SK-N-SH (cell line): ENCODE data around the gene TIMM23. TPM values are rescaled to one million over a fixed set of nuclear protein-coding genes. Genes with fewer than 3 reads are reported as not detected.

Experiments
- CTCF ChIA-PET: fragments of 300-600, 350-600 bp; formaldehyde crosslinking; extraction: SDS; loops from one replicate; lab custom pipeline; 2021; lab: Yijun Ruan, JAX
- POLR2A ChIA-PET: fragments of 350-600 bp; sonication (Branson Sonifier 250); formaldehyde crosslinking; extraction: SDS; loops from one replicate; lab custom pipeline; 2020; ENCODE audit warnings: antibody characterized with exemption, inconsistent platforms; lab: Yijun Ruan, JAX
- DNase-seq: peaks from one replicate; pipeline ENCODE4 v3.0.0; 2012
- H2AFZ ChIP-seq: fragments of 200-600 bp; sonication (generic); 2 replicates; pipeline ENCODE4 v1.8.1; 2016; ENCODE audit warnings: antibody characterized with exemption, mild to moderate bottlenecking, low read depth
- H3F3A ChIP-seq: fragments of 200-600 bp; sonication (generic); replicated peaks from 2 replicates; pipeline ENCODE3; 2016; ENCODE audit warnings: antibody characterized with exemption, mild to moderate bottlenecking; ENCODE audit not compliant: insufficient read depth
- H3K27ac ChIP-seq, 2 experiments: fragments of 200-500 bp in 1 of 2; fragments of 200-600 bp in 1 of 2; sonication (Bioruptor generic) in 1 of 2; sonication (generic), shearing (Covaris generic) in 1 of 2; 2 replicates each; pipeline versions ENCODE4 v1.5.1 to v1.6.1; 2014 to 2016; ENCODE audit warnings: low read depth in 2 of 2, inconsistent platforms in 1 of 2, low read length in 1 of 2, mild to moderate bottlenecking in 1 of 2, mixed read lengths in 1 of 2
- H3K27me3 ChIP-seq: fragments of 200-600 bp; sonication (generic), shearing (Covaris generic); 2 replicates; pipeline ENCODE4 v1.6.1; 2016; ENCODE audit warnings: mixed run types; ENCODE audit not compliant: insufficient read depth
- H3K36me3 ChIP-seq, 2 experiments: fragments of 200-500 bp in 1 of 2; fragments of 200-600 bp in 1 of 2; sonication (Bioruptor generic) in 1 of 2; sonication (generic) in 1 of 2; replicated peaks in 1 of 2; 2 replicates each; pipeline versions ENCODE3 to v1.5.1; 2014 to 2016; ENCODE audit warnings: low read length in 1 of 2, mild to moderate bottlenecking in 1 of 2; ENCODE audit not compliant: insufficient read depth in 2 of 2, control insufficient read depth in 1 of 2
- H3K4me1 ChIP-seq, 2 experiments: fragments of 200-500 bp in 1 of 2; fragments of 200-600 bp in 1 of 2; sonication (Bioruptor generic) in 1 of 2; sonication (generic), shearing (Covaris generic) in 1 of 2; 2 replicates each; pipeline versions ENCODE4 v1.5.1 to v1.6.1; 2014 to 2016; ENCODE audit warnings: low read depth in 1 of 2, low read length in 1 of 2, mixed run types in 1 of 2; ENCODE audit not compliant: insufficient read depth in 2 of 2, control insufficient read depth in 1 of 2
- H3K4me2 ChIP-seq: fragments of 200-600 bp; sonication (generic), shearing (Covaris generic); 2 replicates; pipeline ENCODE4 v1.6.1; 2017; ENCODE audit warnings: mixed run types
- H3K4me3 ChIP-seq, 2 experiments: fragments of 200-500 bp in 1 of 2; fragments of 200-600 bp in 1 of 2; sonication (Bioruptor generic) in 1 of 2; sonication (generic), shearing (Covaris generic) in 1 of 2; 2 replicates each; pipeline versions ENCODE4 v1.5.1 to v1.8.1; 2014 to 2016; ENCODE audit warnings: low read depth in 2 of 2, inconsistent platforms in 1 of 2, low read length in 1 of 2, mild to moderate bottlenecking in 1 of 2, mixed read lengths in 1 of 2, moderate library complexity in 1 of 2
- H3K79me2 ChIP-seq: fragments of 200-600 bp; sonication (generic); 2 replicates; pipeline ENCODE4 v1.8.1; 2017; ENCODE audit warnings: mild to moderate bottlenecking; ENCODE audit not compliant: insufficient read depth
- H3K9ac ChIP-seq: fragments of 200-600 bp; sonication (generic); 2 replicates; pipeline ENCODE4 v1.6.1; 2017; ENCODE audit warnings: mixed run types
- H3K9me2 ChIP-seq: fragments of 200-600 bp; sonication (generic); 2 replicates; pipeline ENCODE4 v1.6.1; 2017; ENCODE audit warnings: mixed run types
- H3K9me3 ChIP-seq: fragments of 200-600 bp; sonication (generic); 2 replicates; pipeline ENCODE4 v1.6.1; 2017; ENCODE audit warnings: mixed run types, mild to moderate bottlenecking, moderate library complexity
- H4K20me1 ChIP-seq: fragments of 200-600 bp; sonication (generic); 2 replicates; pipeline ENCODE4 v1.6.1; 2017; ENCODE audit warnings: mild to moderate bottlenecking, mixed run types; ENCODE audit not compliant: insufficient read depth
- CHD2 ChIP-seq: fragments of 150-350 bp; IDR thresholded peaks from 2 replicates; pipeline ENCODE4 v1.6.1; 2018; ENCODE audit warnings: low read length; ENCODE audit not compliant: partially characterized antibody
- ELF1 ChIP-seq: IDR thresholded peaks from 2 replicates; pipeline ENCODE4 v1.4.0; 2012
- FOSL2 ChIP-seq: IDR thresholded peaks from 2 replicates; pipeline ENCODE4 v1.4.0; 2012; ENCODE audit warnings: low read depth, mild to moderate bottlenecking, moderate library complexity, borderline replicate concordance
- FOXJ3 ChIP-seq: sonication (generic); formaldehyde crosslinking; IDR thresholded peaks from 2 replicates; pipeline ENCODE4 v1.5.1; 2020; ENCODE audit warnings: mild to moderate bottlenecking, missing genetic modification reagents
- GATA2 ChIP-seq: sonication (generic); formaldehyde crosslinking; IDR thresholded peaks from 2 replicates; pipeline ENCODE4 v1.5.0; 2020; ENCODE audit warnings: mild to moderate bottlenecking, missing genetic modification reagents
- MEF2A ChIP-seq: IDR thresholded peaks from 2 replicates; pipeline ENCODE4 v1.4.0; 2012; ENCODE audit warnings: low read depth, borderline replicate concordance
- NFIC ChIP-seq: IDR thresholded peaks from 2 replicates; pipeline ENCODE4 v1.4.0; 2012; ENCODE audit warnings: borderline replicate concordance
- POLR2AphosphoS5 ChIP-seq: IDR thresholded peaks from 2 replicates; pipeline ENCODE4 v1.6.1; 2012; ENCODE audit warnings: low read depth, low read length
- RCOR1 ChIP-seq: fragments of 150-350 bp; IDR thresholded peaks from 2 replicates; pipeline ENCODE4 v1.6.1; 2017; ENCODE audit warnings: antibody characterized with exemption, low read length
- RFX5 ChIP-seq: IDR thresholded peaks from 2 replicates; pipeline ENCODE4 v1.6.1; 2012; ENCODE audit warnings: mild to moderate bottlenecking, improper control_type of control experiment, low read length
- SMC3 ChIP-seq: IDR thresholded peaks from 2 replicates; pipeline ENCODE4 v1.6.1; 2012; ENCODE audit warnings: low read depth, low read length, improper control_type of control experiment
- TAF1 ChIP-seq: IDR thresholded peaks from 2 replicates; pipeline ENCODE4 v1.6.1; 2012; ENCODE audit warnings: low read depth, mild to moderate bottlenecking, low read length, moderate library complexity, borderline replicate concordance
- TCF12 ChIP-seq: IDR thresholded peaks from 2 replicates; pipeline ENCODE4 v1.4.0; 2012
- TEAD4 ChIP-seq: IDR thresholded peaks from 2 replicates; pipeline ENCODE4 v1.4.0; 2012; ENCODE audit warnings: mild to moderate bottlenecking, borderline replicate concordance; ENCODE audit not compliant: insufficient read depth
- USF1 ChIP-seq: IDR thresholded peaks from 2 replicates; pipeline ENCODE4 v1.4.0; 2012; ENCODE audit warnings: low read depth, borderline replicate concordance
- WGBS: methylation state at CpG from one replicate; pipeline ENCODE4 v1.1.6; 2017; ENCODE audit warnings: low lambda C conversion rate; 5-methylcytosine and 5-hydroxymethylcytosine counted together
- polyA plus RNA-seq, 3 experiments: library from polyadenylated mRNA; depleted of rRNA; stranded (reverse); fragments of >200 nt; gene quantifications; 2 replicates each; pipeline ENCODE4 v1.2.3, GENCODE V29; 2012

TIMM23 gene
- polyA plus RNA-seq, 1 of the 3 experiments (the other 2 are of a cell fraction): 87.0 TPM

- TF ChIP-seq USF1 (no peak), POLR2AphosphoS5 (peak; percentile 71), SMC3 (no peak), FOXJ3 (CRISPR knock-in tag) (no peak), FOSL2 (no peak), ELF1 (no peak), NFIC (no peak), RFX5 (no peak), TEAD4 (no peak), GATA2 (CRISPR knock-in tag) (no peak), MEF2A (no peak), RCOR1 (no peak), TCF12 (no peak), TAF1 (peak; percentile 35; the same call in 1 of the 2 replicates)
These were observed 58.0 kb downstream of the TIMM23 start, which contains the start of gene NCOA4 (continued) for GRCh38 chr10:46030091-46030937.

- H2AFZ ChIP-seq: 0 out of 2 replicates have a peak overlapping the region, but pooled peaks have one; percentile 99
- DNase-seq: no peak
- no peak overlapping the region for H3K9ac ChIP-seq
- peaks cover 5 to 18% of the 10 kb centered on the region in 2 experiments; a peak in 3 of 4 replicates for H3K4me1 ChIP-seq
- H3K9me2 ChIP-seq: no peaks in the 10 kb centered on the region
- no peak overlapping the region for H3K27ac ChIP-seq
- H3K79me2 ChIP-seq: peaks cover 33% of the 10 kb centered on the region
- CTCF ChIA-PET: interaction anchor here (0.6 to 1.1 kb wide), 2 partner anchors 42 to 492 kb away, joined by 4 read pairs; no protein-coding TSS in a partner anchor
- no peak overlapping the region for H3K4me3 ChIP-seq
- H3F3A ChIP-seq: peaks cover 8% of the 10 kb centered on the region
- H3K4me2 ChIP-seq: no peak overlapping the region
- no peaks in the 10 kb centered on the region for H3K27me3 ChIP-seq
- H4K20me1 ChIP-seq: peaks cover 16% of the 10 kb centered on the region
- TF ChIP-seq TCF12 (no peak), GATA2 (CRISPR knock-in tag) (no peak), CHD2 (no peak)
- peaks cover 0 to 3% of the 10 kb centered on the region in 2 experiments for H3K36me3 ChIP-seq
- H3K9me3 ChIP-seq: no peaks in the 10 kb centered on the region
- POLR2A ChIA-PET: no interaction called here
- WGBS: 69% methylated on average over 5 of the region's 6 CpGs
These were observed 59.6 kb downstream of the TIMM23 start for GRCh38 chr10:46031648-46032532.
